HG02884 (cell line): ENCODE data around the gene MBD4.
"Not testable (repeated sequence)": the region's sequence is repeated elsewhere in the genome, so short reads cannot be mapped to it uniquely, and the experiment has no call there.

ENCODE experiments used
- ATAC-seq: cut with Tn5 transposase; IDR thresholded peaks from one replicate; pipeline ENCODE4 v1.9.1; 2021; ENCODE audit warnings: mild to moderate bottlenecking, moderate library complexity; ENCODE audit not compliant: unreplicated experiment

MBD4 gene

GRCh38 chr3:129413238-129413637, 26.5 kb downstream of the MBD4 start:
- ATAC-seq, result not testable (repeated sequence)

- ATAC-seq, result no peak
Measured at GRCh38 chr3:129412542-129413198, 27.1 kb downstream of the MBD4 start.

- no peak for ATAC-seq
Measured at GRCh38 chr3:129410971-129411370, 28.8 kb downstream of the MBD4 start.

- no peak for ATAC-seq
Measured at GRCh38 chr3:129409541-129409940, 30.2 kb downstream of the MBD4 start.

- ATAC-seq, result no peak
Measured at GRCh38 chr3:129404610-129405009, 35.1 kb downstream of the MBD4 start.

GRCh38 chr3:129404130-129404529, 35.6 kb downstream of the MBD4 start:
- no peak for ATAC-seq

GRCh38 chr3:129403450-129403849, 36.3 kb downstream of the MBD4 start:
- no peak for ATAC-seq

GRCh38 chr3:129402616-129403015, 37.1 kb downstream of the MBD4 start:
- ATAC-seq, result no peak

- ATAC-seq, result no peak
Measured at GRCh38 chr3:129402210-129402609, 37.5 kb downstream of the MBD4 start.

- peak; percentile 25 for ATAC-seq
Measured at GRCh38 chr3:129399895-129400357, 39.8 kb downstream of the MBD4 start.

GRCh38 chr3:129399145-129399894, 40.4 kb downstream of the MBD4 start:
- peak; percentile 74 for ATAC-seq

GRCh38 chr3:129398803-129399144, 41.0 kb downstream of the MBD4 start:
- ATAC-seq, result no peak

- ATAC-seq, result not testable (repeated sequence)
Measured at GRCh38 chr3:129393760-129394564, 45.8 kb downstream of the MBD4 start.

- ATAC-seq, result no peak
Measured at GRCh38 chr3:129393271-129393670, 46.5 kb downstream of the MBD4 start.

GRCh38 chr3:129392106-129392887, 47.5 kb downstream of the MBD4 start:
- not testable (repeated sequence) for ATAC-seq

- not testable (repeated sequence) for ATAC-seq
Measured at GRCh38 chr3:129391583-129391982, 48.2 kb downstream of the MBD4 start.

- no peak for ATAC-seq
Measured at GRCh38 chr3:129389572-129389937, 50.2 kb downstream of the MBD4 start.

- ATAC-seq, result not testable (repeated sequence)
Measured at GRCh38 chr3:129388791-129389571, 50.8 kb downstream of the MBD4 start.

- ATAC-seq, result no peak
Measured at GRCh38 chr3:129387487-129387886, 52.3 kb downstream of the MBD4 start.

- no peak for ATAC-seq
Measured at GRCh38 chr3:129386984-129387383, 52.8 kb downstream of the MBD4 start.
